Stimulated activated CD4-positive, alpha-beta T cell treated with anti-CD3 and anti-CD28 coated beads, Interleukin-4, amount 100 ng/mL, for 1 hour (primary cell): ENCODE results near the gene PIAS4.

Source experiments
- DNase-seq: peaks from one replicate; pipeline ENCODE4 v3.0.0-alpha.2; 2020

The PIAS4 gene

GRCh38 chr19:4043401-4043800 lies 35.9 kb downstream of the PIAS4 start:
- DNase-seq = no peak

GRCh38 chr19:4043966-4044715 lies 36.6 kb downstream of the PIAS4 start:
- no peak for DNase-seq

- no peak for DNase-seq
Measured at GRCh38 chr19:4044990-4045465, 37.5 kb downstream of the PIAS4 start.

- no peak for DNase-seq
Measured at GRCh38 chr19:4045597-4046361, 38.2 kb downstream of the PIAS4 start.

- DNase-seq = no peak
Measured at GRCh38 chr19:4046362-4046691, 38.8 kb downstream of the PIAS4 start.

GRCh38 chr19:4046946-4047683 lies 39.6 kb downstream of the PIAS4 start:
- DNase-seq = no peak

- DNase-seq = no peak
Measured at GRCh38 chr19:4049432-4049831, 41.9 kb downstream of the PIAS4 start.

- no peak for DNase-seq
Measured at GRCh38 chr19:4051175-4052101, 43.9 kb downstream of the PIAS4 start.

- no peak for DNase-seq
Measured at GRCh38 chr19:4052114-4052992, 44.8 kb downstream of the PIAS4 start.

GRCh38 chr19:4052993-4053422 lies 45.5 kb downstream of the PIAS4 start:
- no peak for DNase-seq

GRCh38 chr19:4053423-4054324 lies 46.1 kb downstream of the PIAS4 start:
- DNase-seq = no peak

GRCh38 chr19:4054441-4055208 lies 47.1 kb downstream of the PIAS4 start:
- no peak for DNase-seq

GRCh38 chr19:4055209-4055552 lies 47.6 kb downstream of the PIAS4 start:
- DNase-seq = no peak

- peak; percentile 65 for DNase-seq
Measured at GRCh38 chr19:4057931-4058692, 50.6 kb downstream of the PIAS4 start.

- DNase-seq = no peak
Measured at GRCh38 chr19:4058693-4059452, 51.3 kb downstream of the PIAS4 start.

GRCh38 chr19:4059453-4059871 lies 51.9 kb downstream of the PIAS4 start:
- DNase-seq = no peak

GRCh38 chr19:4059891-4060620 lies 52.5 kb downstream of the PIAS4 start:
- peak; percentile 56 for DNase-seq
